Endometrial microvascular endothelial cells (primary cell): ENCODE data around the gene TAS2R10. TPM values are rescaled to one million over a fixed set of nuclear protein-coding genes. Genes with fewer than 3 reads are reported as not detected.

Experiments used
- in situ Hi-C: cut with HindIII; loops from 2 replicates; pipeline ENCODE4 v1.10.0; 2017; ENCODE audit warnings: low sequenced_read_pairs, low pct_unique_long_range_greater_than_20kb; ENCODE audit errors: inconsistent ontology term
- total RNA-seq: library from RNA; depleted of rRNA; stranded (reverse); fragments of >200 nt; gene quantifications from one replicate; pipeline ENCODE4 v1.2.3, GENCODE V29; 2015; ENCODE audit errors: inconsistent ontology term

Gene TAS2R10
- total RNA-seq = not detected

GRCh38 chr12:10826258-10826657 lies at the start of gene TAS2R10:
Gene TAS2R10, minus strand, starts transcription at chr12:10826358. Its CDS starts 89 bp downstream, at chr12:10826269.
- in situ Hi-C loops = no loop called here

GRCh38 chr12:10873378-10873777 lies 47.2 kb upstream of the TAS2R10 start:
- in situ Hi-C loops = no loop called here

- in situ Hi-C loops = no loop called here
These were observed 41.2 kb upstream of the TAS2R10 start for GRCh38 chr12:10867381-10867780.

- in situ Hi-C loops = no loop called here
These were observed 37.5 kb upstream of the TAS2R10 start for GRCh38 chr12:10863512-10864218.

- in situ Hi-C loops = no loop called here
These were observed 35.2 kb upstream of the TAS2R10 start for GRCh38 chr12:10861366-10861765.

GRCh38 chr12:10855807-10856206 lies 29.6 kb upstream of the TAS2R10 start:
- in situ Hi-C loops = no loop called here

GRCh38 chr12:10853776-10854175 lies 27.6 kb upstream of the TAS2R10 start:
- in situ Hi-C loops = no loop called here

GRCh38 chr12:10851243-10851858 lies 25.2 kb upstream of the TAS2R10 start:
- in situ Hi-C loops = no loop called here

GRCh38 chr12:10849425-10849878 lies 23.3 kb upstream of the TAS2R10 start, which contains the start of gene PRR4:
Gene PRR4, minus strand, starts transcription at chr12:10849475. Its CDS starts 38 bp downstream, at chr12:10849437.
- in situ Hi-C loops = no loop called here

GRCh38 chr12:10847744-10848143 lies 21.6 kb upstream of the TAS2R10 start:
- in situ Hi-C loops = no loop called here

GRCh38 chr12:10842862-10843261 lies 16.7 kb upstream of the TAS2R10 start:
- in situ Hi-C loops = no loop called here

GRCh38 chr12:10838461-10838860 lies 12.3 kb upstream of the TAS2R10 start:
- in situ Hi-C loops = no loop called here

- in situ Hi-C loops = no loop called here
These were observed 3.8 kb upstream of the TAS2R10 start for GRCh38 chr12:10829994-10830393.

GRCh38 chr12:10824957-10825356 lies 1.2 kb downstream of the TAS2R10 start:
- in situ Hi-C loops = no loop called here

- in situ Hi-C loops = no loop called here
These were observed 14.1 kb downstream of the TAS2R10 start for GRCh38 chr12:10811883-10812536.

GRCh38 chr12:10810068-10810467 lies 16.1 kb downstream of the TAS2R10 start, which contains the start of gene TAS2R9:
Gene TAS2R9, minus strand, starts transcription at chr12:10810168. Its CDS starts 93 bp downstream, at chr12:10810075.
- in situ Hi-C loops = no loop called here

GRCh38 chr12:10807186-10807585 lies 19.0 kb downstream of the TAS2R10 start, which contains the start of gene TAS2R8:
Gene TAS2R8, minus strand, starts transcription at chr12:10807286. Its CDS starts 306 bp downstream, at chr12:10806980.
- in situ Hi-C loops = no loop called here

GRCh38 chr12:10802587-10802986 lies 23.6 kb downstream of the TAS2R10 start, which contains the start of gene TAS2R7:
Gene TAS2R7, minus strand, starts transcription at chr12:10802627. Its CDS starts 57 bp downstream, at chr12:10802570.
- in situ Hi-C loops = no loop called here

GRCh38 chr12:10801741-10802140 lies 24.4 kb downstream of the TAS2R10 start:
- in situ Hi-C loops = no loop called here
